C4-2B (cell line): ENCODE measurements around the gene HES5.

Experiments used
- H3K27ac ChIP-seq: fragments of 450-650 bp; 2 replicates; pipeline ENCODE4 v1.5.1; 2017
- CTCF ChIP-seq: fragments of 450-650 bp; conservative IDR thresholded peaks from 2 replicates; pipeline ENCODE4 v1.5.1; 2017; ENCODE audit warnings: mild to moderate bottlenecking
- ZFX ChIP-seq: fragments of 450-650 bp; IDR thresholded peaks from 2 replicates; pipeline ENCODE4 v1.6.1; 2017

Gene HES5

GRCh38 chr1:2540816-2541492 lies 10.9 kb upstream of the HES5 start:
- TF ChIP-seq CTCF (no peak), ZFX (no peak)

GRCh38 chr1:2539312-2539907 lies 9.3 kb upstream of the HES5 start:
- TF ChIP-seq ZFX, result no peak
- TF ChIP-seq CTCF, result no peak
- no peak overlapping the region for H3K27ac ChIP-seq

More at GRCh38 chr1:2540816-2541492, 10.9 kb upstream of the HES5 start:
- peak overlapping the region; percentile 63 for H3K27ac ChIP-seq

DNA sequence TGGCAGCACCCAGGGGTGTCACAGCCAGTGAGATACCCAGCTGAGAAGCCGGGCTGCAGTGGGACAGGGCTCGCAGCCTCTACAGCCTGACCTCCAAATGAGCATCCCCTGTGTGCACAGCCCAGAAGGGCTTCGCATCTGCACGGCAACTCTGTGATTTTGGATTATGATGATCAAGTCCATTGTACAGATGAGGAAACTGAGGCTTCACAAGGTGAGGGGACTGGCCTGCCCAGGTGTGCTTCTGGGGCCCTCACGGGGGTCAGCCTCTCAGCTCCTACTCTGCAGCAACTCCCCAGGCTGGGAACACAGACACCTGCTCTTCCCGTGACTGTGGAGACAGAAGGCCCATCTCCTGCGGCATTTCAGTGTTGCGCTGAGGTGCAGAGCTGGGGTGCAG lies 8.8 kb upstream of the HES5 start:
- TF ChIP-seq ZFX (no peak), CTCF (no peak)
- H3K27ac ChIP-seq, result no peak overlapping the region

- no peak overlapping the region for H3K27ac ChIP-seq
- TF ChIP-seq ZFX, result no peak
- no peak for TF ChIP-seq CTCF
Observed at GRCh38 chr1:2538376-2538775, 8.3 kb upstream of the HES5 start.

GRCh38 chr1:2537784-2538115 lies 7.7 kb upstream of the HES5 start:
- no peak overlapping the region for H3K27ac ChIP-seq

GRCh38 chr1:2535981-2536380 lies 5.9 kb upstream of the HES5 start:
- TF ChIP-seq ZFX (no peak), CTCF (no peak)

More at GRCh38 chr1:2537784-2538115, 7.7 kb upstream of the HES5 start:
- TF ChIP-seq CTCF (no peak), ZFX (no peak)

DNA sequence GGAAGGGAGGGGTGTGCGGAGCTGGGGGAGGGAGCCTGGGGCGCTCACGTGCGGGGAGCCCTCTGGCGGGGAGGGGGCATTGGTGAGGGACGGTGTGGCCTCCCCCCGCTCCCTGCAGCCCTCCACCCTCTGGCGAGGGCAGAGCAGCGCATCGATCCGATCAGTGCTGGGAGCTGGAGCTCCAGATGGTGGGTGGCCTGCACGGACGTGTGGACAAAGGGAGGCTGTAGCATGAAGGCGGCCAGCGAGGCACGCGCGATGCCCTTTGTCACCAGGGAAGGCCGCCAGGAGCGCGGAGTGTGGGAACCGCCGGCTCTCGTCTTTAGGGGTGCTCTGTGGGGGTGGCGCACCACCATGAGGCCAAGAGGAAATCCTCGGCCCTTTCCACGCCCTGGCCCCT lies 5.4 kb upstream of the HES5 start:
- TF ChIP-seq ZFX, result no peak
- TF ChIP-seq CTCF, result no peak
- no peak overlapping the region for H3K27ac ChIP-seq

More at GRCh38 chr1:2535981-2536380, 5.9 kb upstream of the HES5 start:
- no peak overlapping the region for H3K27ac ChIP-seq
